CD4-positive, alpha-beta T cell (primary cell): ENCODE measurements around the gene RFWD3. TPM values are rescaled to one million over a fixed set of nuclear protein-coding genes. Genes with fewer than 3 reads are reported as not detected.

Experiments
- ATAC-seq: fragments of 200-7000 bp; cut with Tn5 transposase; one replicate; pipeline ENCODE4 v1.10.0; 2022; ENCODE audit warnings: mild to moderate bottlenecking; ENCODE audit not compliant: poor library complexity
- CTCF ChIA-PET: fragments of 350-600 bp; sonication (Branson Sonifier 250); formaldehyde crosslinking; loops from one replicate; lab custom pipeline; 2021; ENCODE audit warnings: antibody characterized with exemption, inconsistent platforms; lab: Charles Lee
- POLR2A ChIA-PET: fragments of 350-600 bp; sonication (Branson Sonifier 250); formaldehyde crosslinking; loops from one replicate; lab custom pipeline; 2021; ENCODE audit warnings: antibody characterized with exemption, inconsistent platforms; lab: Charles Lee
- DNase-seq, 14 experiments: peaks; one replicate each; pipeline ENCODE4 v3.0.0-alpha.2; 2013 to 2020; ENCODE audit warnings: mixed read lengths in 2 of 14
- H3K27ac ChIP-seq, 2 donors: one replicate each; pipeline versions ENCODE4 v1.5.1 to v1.7.0; 2013; ENCODE audit warnings: low read length in 2 of 2, low read depth in 1 of 2, mild to moderate bottlenecking in 1 of 2
- H3K27me3 ChIP-seq, 2 experiments: 1 replicate in 1 of 2; 2 replicates in 1 of 2; pipeline versions ENCODE4 v1.6.1 to v1.7.0; 2013; ENCODE audit warnings: low read length in 2 of 2, control low read depth in 1 of 2, mild to moderate bottlenecking in 1 of 2, moderate library complexity in 1 of 2; ENCODE audit not compliant: insufficient read depth in 2 of 2, control insufficient read depth in 1 of 2
- H3K36me3 ChIP-seq: one replicate; pipeline ENCODE4 v1.6.1; 2013; ENCODE audit warnings: low read length, control low read depth; ENCODE audit not compliant: insufficient read depth
- H3K4me1 ChIP-seq: one replicate; pipeline ENCODE4 v1.6.1; 2013; ENCODE audit warnings: low read length, control low read depth; ENCODE audit not compliant: insufficient read depth
- H3K4me3 ChIP-seq: one replicate; pipeline ENCODE4 v1.5.1; 2013; ENCODE audit warnings: mild to moderate bottlenecking, low read length, moderate library complexity
- H3K9me3 ChIP-seq, 2 experiments: 1 replicate in 1 of 2; 2 replicates in 1 of 2; pipeline versions ENCODE4 v1.6.1 to v1.7.0; 2013; ENCODE audit warnings: low read length in 2 of 2, mild to moderate bottlenecking in 2 of 2, control low read depth in 1 of 2, moderate library complexity in 1 of 2; ENCODE audit not compliant: control insufficient read depth in 1 of 2, insufficient read depth in 1 of 2
- H3K27ac Mint-ChIP-seq: one replicate; pipeline ENCODE4 v1.8.0; 2020; ENCODE audit warnings: mixed read lengths
- H3K27me3 Mint-ChIP-seq: one replicate; pipeline ENCODE4 v1.8.0; 2021; ENCODE audit warnings: mixed read lengths
- H3K36me3 Mint-ChIP-seq: one replicate; pipeline ENCODE4 v1.8.0; 2021; ENCODE audit warnings: low read depth, mixed read lengths
- H3K4me1 Mint-ChIP-seq: one replicate; pipeline ENCODE4 v1.8.0; 2021; ENCODE audit warnings: low read depth, mixed read lengths
- H3K4me3 Mint-ChIP-seq: one replicate; pipeline ENCODE4 v1.8.0; 2020; ENCODE audit warnings: mild to moderate bottlenecking, mixed read lengths
- H3K9me3 Mint-ChIP-seq: one replicate; pipeline ENCODE4 v1.8.0; 2020; ENCODE audit warnings: mixed read lengths
- intact Hi-C, 2 experiments: fragments of 100-400 bp; cut with DNase I in 1 of 2; cut with micrococcal nuclease in 1 of 2; formaldehyde crosslinking; loops; one replicate each; pipeline versions ENCODE4 v1.15.1 to v1.9.0; 2023 to 2025; cut with DNase I, micrococcal nuclease
- total RNA-seq, 174 experiments: library from RNA in 2 of 174; stranded (reverse) in 2 of 174; gene quantifications; one replicate each; pipeline ENCODE4 v1.2.3 and lab custom pipeline; 2021 to 2026
- TF ChIP-seq, protein P1 (sequence below): fragments of 200-600 bp; IDR thresholded peaks from one replicate; pipeline ENCODE4 v1.8.0; 2022; ENCODE audit warnings: antibody characterized with exemption, mild to moderate bottlenecking

RFWD3 gene
- total RNA-seq, 2 experiments from 2014 or later, result 44.9 to 47.0 TPM

DNA sequence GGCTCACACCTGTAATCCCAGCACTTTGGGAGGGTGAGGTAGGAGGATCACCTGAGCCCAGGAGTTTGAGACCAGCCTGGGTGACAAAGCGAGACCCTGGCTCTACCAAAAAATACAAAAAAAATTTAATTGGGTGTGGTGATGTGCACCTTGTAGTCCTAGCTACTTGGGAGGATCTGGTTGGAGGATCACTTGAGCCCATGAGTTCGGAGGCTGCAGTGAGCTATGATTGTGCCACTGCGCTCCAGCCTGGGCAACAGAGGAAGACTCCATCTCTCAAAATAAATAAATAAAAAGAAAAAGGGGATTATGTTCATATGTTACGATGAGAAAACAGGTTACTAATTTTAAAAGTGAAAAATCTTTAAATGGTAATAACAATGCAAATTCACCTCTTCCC is 33.0 kb upstream of the RFWD3 start:
- Mint-ChIP-seq H3K27ac (peak overlapping the region; percentile 87), H3K36me3 (peaks cover 30% of the 10 kb centered on the region), H3K9me3 (no peaks in the 10 kb centered on the region), H3K27me3 (no peaks in the 10 kb centered on the region), H3K4me1 (peaks cover 67% of the 10 kb centered on the region), H3K4me3 (peak overlapping the region; percentile 88)
- intact Hi-C loops, result loop anchor here (5.0 to 10.0 kb wide), 2 partner anchors 32 to 285 kb away; partner anchors contain the start of genes RFWD3 (in 2 of the 2) and WDR59 (in 2 of the 2)
- CTCF ChIA-PET, result interaction anchor here (1.3 to 1.9 kb wide), 2 partner anchors 13 to 32 kb away, joined by 4 to 6 read pairs; no protein-coding TSS in a partner anchor
- TF ChIP-seq, protein P1, sequence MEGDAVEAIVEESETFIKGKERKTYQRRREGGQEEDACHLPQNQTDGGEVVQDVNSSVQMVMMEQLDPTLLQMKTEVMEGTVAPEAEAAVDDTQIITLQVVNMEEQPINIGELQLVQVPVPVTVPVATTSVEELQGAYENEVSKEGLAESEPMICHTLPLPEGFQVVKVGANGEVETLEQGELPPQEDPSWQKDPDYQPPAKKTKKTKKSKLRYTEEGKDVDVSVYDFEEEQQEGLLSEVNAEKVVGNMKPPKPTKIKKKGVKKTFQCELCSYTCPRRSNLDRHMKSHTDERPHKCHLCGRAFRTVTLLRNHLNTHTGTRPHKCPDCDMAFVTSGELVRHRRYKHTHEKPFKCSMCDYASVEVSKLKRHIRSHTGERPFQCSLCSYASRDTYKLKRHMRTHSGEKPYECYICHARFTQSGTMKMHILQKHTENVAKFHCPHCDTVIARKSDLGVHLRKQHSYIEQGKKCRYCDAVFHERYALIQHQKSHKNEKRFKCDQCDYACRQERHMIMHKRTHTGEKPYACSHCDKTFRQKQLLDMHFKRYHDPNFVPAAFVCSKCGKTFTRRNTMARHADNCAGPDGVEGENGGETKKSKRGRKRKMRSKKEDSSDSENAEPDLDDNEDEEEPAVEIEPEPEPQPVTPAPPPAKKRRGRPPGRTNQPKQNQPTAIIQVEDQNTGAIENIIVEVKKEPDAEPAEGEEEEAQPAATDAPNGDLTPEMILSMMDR, result no peak
- peak overlapping the region; percentile 99 for H3K4me3 ChIP-seq
- H3K27ac ChIP-seq, result peak overlapping the region in 1 of 2 donors; percentile 83
- H3K9me3 ChIP-seq, result no peaks in the 10 kb centered on the region
- DNase-seq (no peak), ATAC-seq (no peak)
- no peaks in the 10 kb centered on the region for H3K27me3 ChIP-seq
- POLR2A ChIA-PET, result interaction anchor here (0.7 to 2.9 kb wide), 6 partner anchors 12 to 734 kb away, joined by 3 to 34 read pairs (median 4); partner anchors contain the start of genes CFDP1, GLG1, RFWD3 and WDR59
- H3K4me1 ChIP-seq, result peaks cover 47% of the 10 kb centered on the region
- H3K36me3 ChIP-seq, result peaks cover 15% of the 10 kb centered on the region

DNA sequence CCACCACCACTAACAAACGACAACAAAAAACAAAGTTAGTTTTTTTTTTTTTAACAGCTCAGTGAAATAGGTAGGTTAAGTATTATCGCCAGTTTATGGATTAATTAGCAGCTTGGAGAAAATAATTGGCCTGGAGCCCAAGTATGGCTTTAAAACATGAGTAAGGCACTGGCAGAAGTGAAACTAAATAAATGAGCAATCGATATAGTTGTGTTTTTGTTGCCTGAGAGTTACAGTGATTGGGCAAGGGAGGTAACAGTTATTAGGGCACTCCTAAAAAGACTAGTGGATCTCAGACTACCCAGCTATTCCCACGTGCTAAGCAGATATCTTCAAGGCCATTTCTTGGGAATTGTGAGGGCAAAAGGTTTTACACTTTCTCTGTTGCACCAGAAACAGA is 31.5 kb upstream of the RFWD3 start:
- no peaks in the 10 kb centered on the region for H3K9me3 Mint-ChIP-seq
- TF ChIP-seq, protein P1, result no peak
- no peaks in the 10 kb centered on the region for H3K27me3 ChIP-seq
- H3K27ac Mint-ChIP-seq, result peak overlapping the region; percentile 87
- H3K4me3 Mint-ChIP-seq, result peak overlapping the region; percentile 88
- H3K9me3 ChIP-seq, result no peaks in the 10 kb centered on the region
- peaks cover 40% of the 10 kb centered on the region for H3K36me3 Mint-ChIP-seq
- DNase-seq, result peak in 2 of 14 experiments; percentile 13 to 20
- H3K27ac ChIP-seq, result peak overlapping the region; percentile 23 to 50
- POLR2A ChIA-PET, result interaction anchor here (1.0 kb wide), 1 partner anchor 13 kb away, joined by 3 read pairs; no protein-coding TSS in a partner anchor
- ATAC-seq, result no peak
- intact Hi-C loops, result no loop called here
- peaks cover 72% of the 10 kb centered on the region for H3K4me1 Mint-ChIP-seq
- peak overlapping the region; percentile 29 for H3K4me3 ChIP-seq
- H3K4me1 ChIP-seq, result peaks cover 53% of the 10 kb centered on the region
- peaks cover 23% of the 10 kb centered on the region for H3K36me3 ChIP-seq
- CTCF ChIA-PET, result interaction anchor here (0.7 to 1.1 kb wide), 2 partner anchors 115 to 165 kb away, joined by 3 read pairs; no protein-coding TSS in a partner anchor
- H3K27me3 Mint-ChIP-seq, result no peaks in the 10 kb centered on the region

DNA sequence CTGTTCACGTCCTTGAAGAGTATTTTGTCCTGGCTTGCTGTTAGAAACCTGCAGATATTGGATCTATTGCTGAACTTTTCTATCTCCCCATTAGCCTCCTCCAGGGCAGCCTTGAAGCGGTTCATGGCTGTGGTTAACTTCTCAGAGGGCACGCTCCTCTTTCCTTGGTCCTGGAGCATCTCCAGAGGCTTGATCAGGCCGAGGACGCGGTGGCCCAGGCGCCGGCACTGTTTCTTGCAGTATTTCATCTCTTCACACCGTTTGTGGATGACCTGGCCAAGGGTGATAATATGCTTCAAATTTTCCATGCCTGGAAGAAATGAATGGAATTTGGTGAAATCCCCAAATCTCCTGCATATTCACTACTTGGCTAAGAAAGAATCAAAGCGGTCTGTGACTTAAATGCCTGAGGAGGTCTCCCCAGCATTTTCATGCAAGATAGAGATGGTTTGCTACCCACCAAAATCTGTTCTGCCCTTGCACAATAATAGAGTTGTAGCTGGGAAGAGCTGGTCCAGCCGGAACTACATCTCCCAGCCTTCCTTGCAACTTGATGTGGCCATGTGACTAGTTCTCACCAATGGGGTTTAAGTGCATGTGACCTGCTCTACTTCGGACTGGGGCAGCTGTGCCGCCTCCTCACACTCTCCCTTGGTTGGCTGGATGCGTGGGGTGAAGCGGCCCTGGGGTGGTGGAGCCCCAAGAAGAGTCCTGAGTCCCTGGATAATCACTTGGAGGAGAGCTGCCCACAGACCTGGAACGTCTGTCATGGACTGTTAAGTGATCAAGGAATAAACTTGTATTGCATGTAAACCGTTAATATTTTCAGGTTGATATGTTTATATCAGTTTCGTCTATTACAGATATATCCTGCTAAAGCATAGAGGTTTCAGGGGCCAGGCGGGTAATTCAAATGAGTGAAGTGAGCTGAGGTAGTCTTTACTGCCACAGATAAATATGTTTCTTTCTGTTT is 29.1 kb upstream of the RFWD3 start:
- Mint-ChIP-seq H3K4me1 (peaks cover 71% of the 10 kb centered on the region), H3K27ac (peak overlapping the region; percentile 75), H3K9me3 (no peaks in the 10 kb centered on the region), H3K27me3 (no peaks in the 10 kb centered on the region), H3K36me3 (peaks cover 60% of the 10 kb centered on the region), H3K4me3 (peak overlapping the region; percentile 89)
- ATAC-seq (peak; percentile 73), DNase-seq (peak; percentile 24 to 89 (median 42))
- POLR2A ChIA-PET, result interaction anchor here (1.8 kb wide), 1 partner anchor 29 kb away, joined by 10 read pairs; the partner anchor contains the start of gene RFWD3
- Histone ChIP-seq H3K27ac (no peak overlapping the region), H3K4me1 (peaks cover 44% of the 10 kb centered on the region), H3K27me3 (no peaks in the 10 kb centered on the region), H3K36me3 (peaks cover 45% of the 10 kb centered on the region), H3K4me3 (peak overlapping the region; percentile 39), H3K9me3 (no peaks in the 10 kb centered on the region)
- intact Hi-C loops, result no loop called here
- CTCF ChIA-PET, result interaction anchor here (0.7 to 1.6 kb wide), 2 partner anchors 9 to 167 kb away, joined by 4 read pairs; no protein-coding TSS in a partner anchor
- TF ChIP-seq, protein P1, result no peak
